ENCODE measurements around the gene LCMT2. TPM values are rescaled to one million over a fixed set of nuclear protein-coding genes. Genes with fewer than 3 reads are reported as not detected.

LCMT2 gene
- total RNA-seq, 2 donors from 2014 or later, result 4.4 to 8.6 TPM

DNA sequence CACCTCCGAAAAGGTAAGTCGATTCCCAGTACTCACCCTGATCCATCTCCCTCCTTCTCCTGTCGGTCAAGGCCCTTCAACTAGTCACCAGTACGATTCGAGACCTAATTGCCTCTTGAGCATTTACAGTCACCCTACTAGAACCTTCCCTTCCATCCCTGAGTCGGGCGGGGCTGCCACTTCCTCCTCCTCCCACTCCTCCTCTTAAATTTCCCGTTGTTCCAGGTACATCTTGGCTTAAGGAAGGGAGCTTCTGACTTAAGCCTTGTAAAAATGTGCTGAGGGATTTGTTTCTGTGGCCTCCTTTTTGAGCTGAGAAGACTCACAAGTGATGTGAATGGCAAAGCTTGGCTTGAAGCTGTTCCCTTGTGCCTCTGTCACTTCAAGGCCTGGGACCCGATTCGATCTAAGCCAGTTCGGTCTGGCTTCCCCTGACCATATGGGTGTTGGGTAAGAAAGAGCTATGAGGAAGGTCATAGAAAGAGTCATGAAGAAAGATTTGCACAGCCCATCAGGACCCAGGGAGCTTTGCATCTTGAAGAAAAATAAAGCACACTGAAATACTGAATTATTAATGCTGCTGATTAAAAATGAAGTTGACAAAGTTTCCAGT lies 28.1 kb downstream of the LCMT2 start, which contains the start of gene TGM7:
TGM7 (minus strand) TSS at position 51 of the 613 bp plus-strand sequence.
- Histone ChIP-seq H3K36me3 (no peaks in the 10 kb centered on the region), H3K27ac (no peak within 1 kb of the TSS), H3K9me3 (no peaks in the 10 kb centered on the region), H3K4me1 (no peaks in the 10 kb centered on the region), H3K4me3 (no peak within 1 kb of the TSS), H3K27me3 (no peaks in the 10 kb centered on the region)
- no peak for DNase-seq (ENCODE audit: low spot score)
- TF ChIP-seq CTCF (IDR thresholded peaks at IDR 0.05), result no peak

GRCh38 chr15:43299884-43300283 lies 30.5 kb downstream of the LCMT2 start:
- no peaks in the 10 kb centered on the region for H3K36me3 ChIP-seq
- H3K4me1 ChIP-seq, result no peaks in the 10 kb centered on the region
- H3K4me3 ChIP-seq, result no peak overlapping the region
- no peaks in the 10 kb centered on the region for H3K9me3 ChIP-seq
- H3K27me3 ChIP-seq, result peaks cover 0 to 2% of the 10 kb centered on the region in 2 donors
- TF ChIP-seq CTCF (IDR thresholded peaks at IDR 0.05), result no peak
- DNase-seq (ENCODE audit: low spot score), result no peak
- no peak overlapping the region for H3K27ac ChIP-seq

GRCh38 chr15:43299411-43299810 lies 31.0 kb downstream of the LCMT2 start:
- Histone ChIP-seq H3K36me3 (no peaks in the 10 kb centered on the region), H3K4me1 (no peaks in the 10 kb centered on the region), H3K9me3 (no peaks in the 10 kb centered on the region), H3K27ac (no peak overlapping the region), H3K4me3 (no peak overlapping the region), H3K27me3 (peaks cover 0 to 2% of the 10 kb centered on the region in 2 donors)
- no peak for DNase-seq (ENCODE audit: low spot score)
- no peak for TF ChIP-seq CTCF (IDR thresholded peaks at IDR 0.05)

GRCh38 chr15:43294091-43294706 lies 36.2 kb downstream of the LCMT2 start:
- H3K4me3 ChIP-seq, result no peak overlapping the region
- H3K9me3 ChIP-seq, result no peaks in the 10 kb centered on the region
- DNase-seq (ENCODE audit: low spot score), result no peak
- no peaks in the 10 kb centered on the region for H3K4me1 ChIP-seq
- H3K27me3 ChIP-seq, result peaks cover 0 to 2% of the 10 kb centered on the region in 2 donors
- no peak for TF ChIP-seq CTCF (IDR thresholded peaks at IDR 0.05)
- H3K36me3 ChIP-seq, result no peaks in the 10 kb centered on the region
- no peak overlapping the region for H3K27ac ChIP-seq

GRCh38 chr15:43293432-43293831 lies 36.9 kb downstream of the LCMT2 start:
- no peak for DNase-seq (ENCODE audit: low spot score)
- no peak for TF ChIP-seq CTCF (IDR thresholded peaks at IDR 0.05)
- Histone ChIP-seq H3K27me3 (peaks cover 0 to 2% of the 10 kb centered on the region in 2 donors), H3K36me3 (no peaks in the 10 kb centered on the region), H3K4me3 (no peak overlapping the region), H3K4me1 (no peaks in the 10 kb centered on the region), H3K9me3 (no peaks in the 10 kb centered on the region), H3K27ac (no peak overlapping the region)

Data from right atrium auricular region (tissue), 2 donors.